GM19397 (cell line): ENCODE results near the gene UBE2R2.
A peak's percentile ranks its signal among the peaks of the same experiment; 100 is the strongest.
"Not testable (repeated sequence)": the region's sequence is repeated elsewhere in the genome, so short reads cannot be mapped to it uniquely, and the experiment has no call there.

ENCODE experiments used
- ATAC-seq: cut with Tn5 transposase; IDR thresholded peaks from one replicate; pipeline ENCODE4 v1.9.1; 2021; ENCODE audit warnings: mild to moderate bottlenecking, moderate library complexity; ENCODE audit not compliant: unreplicated experiment

Gene UBE2R2, protein sequence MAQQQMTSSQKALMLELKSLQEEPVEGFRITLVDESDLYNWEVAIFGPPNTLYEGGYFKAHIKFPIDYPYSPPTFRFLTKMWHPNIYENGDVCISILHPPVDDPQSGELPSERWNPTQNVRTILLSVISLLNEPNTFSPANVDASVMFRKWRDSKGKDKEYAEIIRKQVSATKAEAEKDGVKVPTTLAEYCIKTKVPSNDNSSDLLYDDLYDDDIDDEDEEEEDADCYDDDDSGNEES

DNA sequence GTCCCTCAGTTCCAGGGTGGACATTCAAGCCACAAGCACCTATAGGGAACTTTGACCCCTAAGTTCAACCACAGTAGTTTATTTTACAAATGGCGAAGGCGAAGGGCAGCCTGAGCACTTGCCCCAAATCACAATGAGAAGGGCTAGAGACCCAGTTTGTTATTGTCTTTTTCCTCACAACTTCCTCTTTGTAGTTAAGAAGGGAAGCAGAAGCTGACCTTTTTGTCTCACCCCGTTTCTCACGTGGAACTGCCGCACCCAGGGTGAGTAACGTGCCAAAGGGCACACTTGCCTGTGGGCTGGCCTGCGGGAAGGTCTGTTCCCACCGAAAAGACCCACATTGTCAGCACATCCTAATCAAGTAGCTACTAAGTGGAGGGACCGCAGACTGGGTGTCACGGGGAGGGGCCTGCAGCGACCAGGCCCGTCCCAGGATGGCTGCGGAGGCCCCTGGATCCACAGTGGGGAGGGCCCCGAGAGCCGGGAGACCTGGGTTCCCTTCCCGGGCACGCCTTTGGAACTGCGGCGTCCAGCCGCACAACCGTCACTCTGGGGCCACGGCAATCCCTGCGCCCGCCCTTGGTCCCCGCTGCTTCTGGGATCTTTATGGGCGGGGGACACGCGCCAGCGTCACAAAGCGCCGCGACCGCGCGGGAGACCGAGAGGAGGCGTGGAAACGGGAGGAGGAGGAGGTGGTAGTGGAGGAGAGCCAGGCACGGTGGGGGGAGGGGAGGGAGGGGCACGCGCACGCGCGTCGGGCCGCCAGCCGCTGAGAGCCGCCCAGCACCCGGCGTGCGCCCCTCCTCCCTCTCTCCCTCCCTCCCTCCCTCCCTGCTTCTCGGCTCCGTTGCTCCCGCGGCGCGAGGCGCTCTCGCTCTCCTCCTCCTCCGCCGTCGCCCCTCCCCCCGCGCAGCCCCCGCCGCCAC, at the start of gene UBE2R2:
TSS of gene UBE2R2 (plus strand) at position 834 of the 926 bp plus-strand sequence. CDS start 598 bp downstream, outside the sequence.
- ATAC-seq, result peak; percentile 61

DNA sequence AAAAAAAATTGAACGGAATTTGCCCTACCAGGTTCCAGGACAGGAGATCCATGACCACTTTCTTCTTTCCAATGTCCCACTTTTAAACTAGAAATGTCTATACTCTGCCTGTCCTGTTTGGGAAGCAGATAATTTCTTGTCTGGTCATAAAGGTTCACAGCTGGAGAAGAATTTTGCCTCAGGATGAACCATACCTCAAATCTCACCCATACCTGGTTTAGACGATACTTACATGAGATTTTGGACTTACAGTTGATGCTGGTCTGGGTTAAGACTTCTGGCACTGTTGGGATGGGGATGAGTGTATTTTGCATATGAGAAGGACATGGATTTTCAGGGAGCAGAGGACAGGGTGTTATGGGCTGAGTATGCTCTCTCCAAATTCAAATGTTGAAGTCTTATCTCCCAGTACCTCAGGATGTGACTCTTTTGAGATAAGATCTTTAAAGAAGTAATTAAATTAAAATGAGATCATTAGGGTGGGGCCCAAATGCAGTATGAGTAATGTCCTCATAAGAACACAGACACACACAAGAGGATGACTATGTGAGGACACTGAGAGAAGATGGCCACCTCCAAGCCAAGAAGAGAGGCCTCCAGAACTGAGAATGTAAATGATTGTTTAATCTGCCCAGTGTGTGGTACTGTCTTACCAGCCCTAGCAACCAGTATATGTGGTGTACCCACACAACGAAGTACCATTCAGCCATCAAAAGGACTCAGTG, 46.6 kb upstream of the UBE2R2 start:
- not testable (repeated sequence) for ATAC-seq

DNA sequence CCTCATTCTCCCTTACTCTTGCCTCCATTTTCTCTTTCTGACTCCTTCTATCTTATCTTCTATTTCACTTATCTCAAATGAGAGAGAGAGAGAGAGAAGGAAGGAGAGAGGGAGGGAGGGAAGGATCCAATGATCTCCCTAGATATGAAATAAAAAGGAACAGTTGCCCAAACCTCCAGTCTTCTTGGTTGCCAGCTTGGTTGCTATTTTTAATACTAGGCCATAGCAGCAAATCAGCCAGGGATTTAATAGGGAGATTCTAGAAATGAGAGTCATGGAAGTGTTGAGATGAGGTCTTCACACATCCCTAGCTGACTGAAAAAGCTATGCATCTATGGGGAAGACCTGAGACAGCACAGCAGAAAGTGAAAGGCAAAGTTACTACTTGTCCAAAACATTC, 43.8 kb upstream of the UBE2R2 start:
- ATAC-seq, result not testable (repeated sequence)

DNA sequence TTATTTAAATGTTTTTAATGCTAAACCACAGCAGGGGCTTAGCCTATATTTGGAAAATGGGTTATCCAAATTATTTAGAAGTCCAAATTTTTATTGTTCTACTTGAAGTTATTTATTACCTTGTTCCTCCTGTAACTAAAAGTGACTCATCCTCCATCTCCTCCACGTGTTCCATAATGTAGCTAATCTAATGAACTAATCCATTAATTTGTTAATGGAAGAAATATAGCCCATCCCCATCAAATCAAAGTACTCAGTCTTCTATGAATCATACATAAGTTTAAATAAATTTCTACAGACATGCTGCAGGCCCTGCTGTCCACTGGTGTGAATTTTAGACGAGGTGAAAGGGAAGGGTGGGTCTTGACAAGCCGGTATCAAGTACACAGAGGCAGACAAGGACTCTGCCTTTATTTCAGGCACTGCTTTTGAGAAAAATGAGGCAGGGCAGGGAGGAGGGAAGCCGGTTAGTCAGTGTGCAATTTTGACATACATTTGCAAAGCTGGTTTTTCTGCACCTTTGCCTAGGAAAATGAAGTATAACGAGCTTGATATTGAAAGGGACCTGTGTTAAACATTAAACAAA, 42.8 kb upstream of the UBE2R2 start:
- ATAC-seq, result not testable (repeated sequence)

DNA sequence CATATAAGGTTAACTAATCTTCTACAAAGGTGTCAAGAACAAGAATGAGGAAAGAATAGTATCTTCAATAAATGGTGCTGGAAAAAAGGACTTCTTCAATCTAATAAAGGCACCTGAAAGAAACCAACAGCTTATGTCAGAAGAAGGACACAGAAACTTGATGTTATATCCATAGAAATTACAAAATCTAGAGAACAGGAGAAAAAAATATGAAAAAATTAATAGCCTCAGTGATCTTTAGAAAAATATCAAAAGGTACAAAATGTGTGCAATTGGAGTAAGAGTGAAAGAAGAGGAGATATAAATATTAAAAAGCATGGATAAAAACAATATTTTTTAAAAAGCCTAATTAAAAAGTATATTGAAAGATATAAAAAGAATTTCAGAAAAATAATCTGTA, 40.4 kb upstream of the UBE2R2 start:
- no peak for ATAC-seq

DNA sequence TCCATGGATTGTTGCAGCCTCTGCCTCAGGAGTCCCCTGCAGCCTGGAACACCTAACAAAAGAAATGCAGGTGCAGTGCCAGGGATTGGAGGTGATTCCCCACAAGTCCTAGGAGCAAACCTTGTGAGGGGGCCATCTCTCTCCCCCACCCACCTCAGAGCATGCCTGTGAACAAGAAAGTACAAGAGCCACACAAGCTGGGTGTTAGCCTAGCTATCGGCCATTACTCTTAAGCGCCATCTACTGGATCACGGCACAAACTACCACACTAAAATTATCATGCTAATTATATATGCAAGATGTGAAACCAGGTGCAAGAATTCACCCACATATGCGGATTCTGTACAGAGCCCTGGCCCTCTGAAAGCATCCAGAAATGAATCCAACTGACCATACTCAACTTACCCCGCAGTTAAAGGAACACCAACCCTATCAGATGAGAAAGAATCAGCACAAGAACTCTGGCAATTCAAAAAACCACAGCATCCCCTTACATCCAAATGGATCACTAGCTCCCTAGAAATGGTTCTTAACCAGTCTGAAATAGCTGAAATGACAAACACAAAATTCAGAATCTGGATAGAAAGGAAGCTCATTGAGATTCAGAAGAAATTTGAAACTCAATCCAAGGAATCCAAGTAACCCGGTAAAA, 38.1 kb upstream of the UBE2R2 start:
- ATAC-seq, result no peak

DNA sequence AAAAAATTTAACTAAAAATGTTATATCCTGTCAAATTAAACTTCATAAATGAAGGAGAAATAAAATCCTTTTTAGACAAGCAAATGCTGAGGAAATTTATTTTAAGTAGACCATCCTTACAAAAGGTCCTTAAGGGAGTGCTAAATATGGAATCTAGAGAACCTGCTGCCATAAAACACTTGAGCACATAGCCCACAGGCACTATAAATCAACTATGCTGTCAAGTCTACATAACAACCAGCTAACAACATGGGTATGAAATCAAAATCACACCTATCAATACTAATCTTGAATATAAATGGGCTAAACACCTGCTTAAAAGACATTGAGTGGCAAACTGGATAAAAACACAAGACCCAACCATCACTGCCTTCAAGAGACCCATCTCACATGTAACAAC, 36.7 kb upstream of the UBE2R2 start:
- no peak for ATAC-seq

DNA sequence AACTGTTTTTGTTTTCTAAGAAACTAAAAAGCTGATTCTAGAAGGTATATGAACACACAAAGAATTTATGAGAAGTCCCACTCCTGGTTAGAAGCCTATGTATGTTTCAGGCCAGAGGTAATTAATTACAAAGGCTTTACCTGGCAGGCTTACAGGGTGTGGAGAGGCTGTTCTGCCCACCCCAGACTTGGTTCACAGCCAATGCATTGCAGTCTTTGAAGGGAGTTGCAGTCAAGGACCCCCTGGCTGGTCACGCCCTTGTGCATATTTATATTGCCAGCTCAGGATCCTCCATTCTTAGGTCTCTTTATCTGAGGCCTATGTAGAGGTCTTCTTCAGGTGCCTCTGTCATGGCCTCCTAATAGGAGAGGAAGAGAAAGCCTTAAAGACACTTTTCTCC, 35.2 kb upstream of the UBE2R2 start:
- ATAC-seq, result no peak

DNA sequence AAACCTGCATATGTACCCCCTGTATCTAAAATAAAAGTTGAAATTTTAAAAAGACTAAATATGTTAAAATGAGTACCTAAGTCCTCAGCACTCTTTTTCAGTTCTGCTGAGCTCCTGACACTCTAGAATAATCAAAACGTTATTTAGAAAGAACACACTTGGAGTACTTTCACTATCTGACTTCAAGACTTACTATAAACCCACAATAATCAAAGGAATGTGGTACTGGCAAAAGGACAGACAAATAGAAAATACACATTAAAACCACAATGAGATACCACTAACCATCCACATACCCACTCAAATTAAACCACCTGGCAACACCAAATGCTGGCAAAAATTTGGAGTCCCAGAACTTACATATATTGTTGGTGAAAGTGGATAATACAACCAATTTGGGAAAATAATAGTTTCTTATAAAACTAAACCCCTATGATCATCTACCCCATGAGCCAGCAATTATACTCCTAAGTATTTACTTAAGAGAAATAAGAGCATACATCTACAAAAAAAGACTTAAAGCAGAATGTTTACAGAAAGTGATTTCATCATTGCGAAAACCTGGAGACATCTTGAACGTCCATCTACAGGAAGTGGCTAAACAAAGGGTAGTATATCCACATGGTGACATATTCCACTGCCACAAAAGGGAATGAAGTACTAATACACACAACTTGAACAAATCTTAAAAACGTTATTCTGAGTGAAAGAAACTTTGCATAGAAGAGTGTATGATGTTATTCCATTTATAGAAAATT, 34.4 kb upstream of the UBE2R2 start:
- no peak for ATAC-seq

DNA sequence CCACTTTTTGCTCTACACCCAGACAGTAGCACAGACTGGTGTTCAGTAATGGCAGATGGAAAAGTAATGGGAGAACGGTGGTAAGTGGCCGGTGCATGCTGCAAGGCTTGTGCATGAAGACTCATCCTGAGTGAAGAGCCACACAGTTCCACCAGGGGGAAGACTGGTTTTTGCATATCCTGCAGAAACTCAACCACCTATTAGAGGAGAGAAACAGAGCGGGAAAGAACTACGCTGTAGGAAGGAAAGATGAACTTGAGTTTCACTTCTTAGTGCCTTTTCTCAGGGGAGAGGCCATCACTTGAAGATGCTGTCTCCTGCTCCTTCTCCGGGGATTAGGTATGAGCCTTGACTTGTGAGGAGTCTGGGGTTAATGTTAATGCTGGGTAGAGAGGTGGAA, 31.0 kb upstream of the UBE2R2 start:
- ATAC-seq, result no peak

DNA sequence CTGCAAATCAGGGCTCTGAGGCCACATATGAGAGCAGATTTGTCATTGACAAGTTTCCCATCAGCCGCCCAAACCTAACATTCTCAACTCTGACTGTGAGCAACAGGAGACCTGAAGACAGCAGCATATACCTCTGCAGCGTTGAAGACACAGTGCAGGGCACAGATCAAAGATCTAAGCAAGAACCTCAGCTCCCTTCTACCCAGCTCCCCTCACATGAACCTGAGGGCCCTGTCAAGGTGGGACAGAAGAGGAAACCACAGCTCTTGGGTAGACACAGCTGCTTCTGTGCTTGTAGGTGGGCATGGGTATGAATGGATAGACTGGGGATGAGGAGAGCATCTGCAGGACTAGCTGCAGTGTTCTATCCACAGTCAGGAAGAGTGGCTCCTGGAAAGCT, 30.3 kb upstream of the UBE2R2 start:
- no peak for ATAC-seq

DNA sequence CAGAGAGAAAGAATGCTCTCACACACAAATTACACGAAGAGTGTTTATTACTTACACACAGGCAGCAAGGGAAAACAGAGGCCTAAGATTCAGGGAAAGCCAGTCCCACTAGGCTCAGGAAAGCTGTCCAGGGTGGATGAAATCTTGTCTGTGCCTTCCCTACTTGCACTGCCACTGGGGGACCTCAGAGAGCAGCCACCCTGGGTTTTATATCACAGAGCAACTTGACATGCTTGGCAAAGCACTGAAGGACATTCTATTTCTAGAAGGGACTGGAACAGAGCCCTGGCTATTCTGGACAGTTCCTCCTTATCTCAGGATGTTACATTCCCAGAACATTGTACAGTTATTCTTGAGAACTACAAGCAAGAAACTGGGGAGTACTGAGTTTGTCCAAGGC, 29.1 kb upstream of the UBE2R2 start:
- ATAC-seq, result no peak

DNA sequence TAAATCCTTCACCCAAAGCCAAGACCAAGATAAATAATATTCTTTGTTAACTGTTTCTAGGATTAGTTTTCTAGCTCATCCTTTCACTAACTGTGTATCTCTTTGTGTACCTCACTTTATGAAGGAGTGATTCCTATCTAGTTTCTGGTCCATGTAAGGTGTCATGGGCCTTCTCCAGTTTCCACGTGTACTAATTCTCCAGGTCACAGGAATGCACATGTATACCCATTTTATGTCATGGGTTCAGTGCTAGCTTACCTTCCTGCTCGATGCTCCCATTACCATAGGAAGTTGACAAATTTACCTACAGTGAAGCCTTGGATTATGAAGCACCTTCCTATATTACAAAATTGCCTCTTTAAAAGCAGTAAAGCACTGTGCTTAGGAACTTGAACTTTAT, 27.5 kb upstream of the UBE2R2 start:
- not testable (repeated sequence) for ATAC-seq

DNA sequence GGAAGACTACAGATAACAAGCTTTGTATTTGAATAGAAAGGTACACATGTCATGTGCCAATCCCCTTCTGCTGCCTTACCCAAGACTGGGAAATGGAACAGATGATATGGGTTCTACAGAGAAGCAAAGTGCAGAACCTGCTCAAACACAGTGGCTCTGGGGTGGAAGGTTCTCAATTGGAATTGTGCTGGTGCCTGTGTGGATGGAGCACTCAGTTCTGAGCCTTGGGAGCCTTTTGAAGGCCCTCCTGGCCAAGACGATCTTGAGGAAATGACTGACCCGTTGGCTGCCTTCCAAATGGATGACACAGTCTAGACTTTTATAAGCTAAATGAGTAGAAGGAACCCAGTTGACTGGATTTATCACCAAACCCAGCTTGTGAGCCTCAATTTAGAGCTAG, 25.8 kb upstream of the UBE2R2 start:
- ATAC-seq, result no peak

DNA sequence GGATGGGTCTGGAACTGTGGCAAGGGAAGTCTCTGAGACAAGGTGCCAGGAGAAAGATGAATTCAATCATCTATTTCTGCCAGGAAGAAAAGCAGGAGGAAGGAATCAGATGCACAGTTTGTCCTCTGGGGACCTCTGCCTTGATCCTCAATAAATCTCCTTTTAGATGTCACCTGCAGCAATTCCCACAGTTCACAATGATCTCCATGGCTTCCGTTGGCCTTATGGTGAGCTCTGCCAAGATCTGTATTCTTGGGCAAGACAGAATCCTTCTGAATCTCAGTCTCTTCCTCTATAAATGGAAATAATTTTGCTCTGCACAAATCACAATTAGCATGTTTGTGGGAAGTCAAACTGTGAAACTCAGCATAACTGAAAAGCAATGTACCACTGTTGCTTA, 23.5 kb upstream of the UBE2R2 start:
- ATAC-seq, result not testable (repeated sequence)

DNA sequence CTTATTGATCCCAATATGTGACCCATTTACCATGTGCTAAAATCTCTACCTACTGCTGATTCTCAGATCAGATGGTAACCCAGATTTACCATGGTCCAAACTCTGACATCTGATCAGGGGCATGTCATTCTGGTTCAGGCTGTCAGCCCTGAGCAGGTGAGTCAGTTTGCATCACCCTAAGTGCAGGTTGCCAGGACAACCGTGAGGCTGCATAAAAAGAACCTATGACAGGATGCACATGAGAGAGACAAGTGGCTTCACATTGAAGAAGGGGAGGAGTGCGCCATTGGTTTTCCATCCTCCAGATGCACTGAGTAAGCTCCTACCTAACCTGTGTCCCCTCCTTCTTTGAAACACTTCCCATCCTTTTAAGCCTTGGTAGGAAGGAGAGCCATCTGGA, 22.4 kb upstream of the UBE2R2 start:
- no peak for ATAC-seq

DNA sequence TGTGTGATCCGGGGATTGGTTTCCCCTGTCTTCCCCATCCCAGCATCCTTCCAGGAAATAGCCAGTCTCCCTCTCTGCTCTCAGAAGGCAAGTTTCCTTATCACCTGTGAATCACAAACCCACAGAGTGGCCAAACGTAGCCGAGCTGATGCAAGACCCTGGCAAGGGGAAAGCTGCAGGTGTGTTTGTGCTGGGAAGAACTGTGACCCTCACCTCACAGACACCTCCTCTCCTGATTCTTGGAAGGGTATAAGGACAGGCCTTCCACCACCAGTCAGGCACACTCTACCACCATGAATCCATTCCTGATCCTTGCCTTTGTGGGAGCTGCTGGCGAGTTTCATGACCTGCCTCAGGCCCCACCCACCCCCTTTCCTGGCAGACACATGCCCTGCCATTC, 21.7 kb upstream of the UBE2R2 start, which contains the start of gene PRSS3:
TSS of gene PRSS3 (plus strand) at position 281 of the 400 bp plus-strand sequence. CDS start at position 294, 13 bp downstream.
- ATAC-seq, result no peak

DNA sequence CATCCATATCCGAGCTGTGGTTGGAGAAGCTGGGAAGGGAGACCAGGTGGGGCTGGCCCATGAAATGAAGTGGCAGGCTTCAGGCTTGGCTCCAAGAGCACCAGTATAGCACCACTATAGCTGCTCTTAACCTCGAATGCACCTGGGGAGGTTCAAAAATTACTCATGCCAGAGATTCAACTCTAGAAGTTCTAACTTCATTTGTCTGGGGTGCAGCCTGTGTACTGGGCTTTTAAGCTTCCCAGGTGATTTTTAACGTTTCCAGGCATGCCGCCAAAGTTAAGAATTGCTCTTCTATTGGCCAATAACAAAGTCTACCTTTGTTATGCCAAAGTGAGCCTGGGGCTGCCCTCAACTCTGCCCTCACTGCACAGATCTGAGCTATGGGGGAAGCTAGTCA, 21.1 kb upstream of the UBE2R2 start:
- no peak for ATAC-seq

DNA sequence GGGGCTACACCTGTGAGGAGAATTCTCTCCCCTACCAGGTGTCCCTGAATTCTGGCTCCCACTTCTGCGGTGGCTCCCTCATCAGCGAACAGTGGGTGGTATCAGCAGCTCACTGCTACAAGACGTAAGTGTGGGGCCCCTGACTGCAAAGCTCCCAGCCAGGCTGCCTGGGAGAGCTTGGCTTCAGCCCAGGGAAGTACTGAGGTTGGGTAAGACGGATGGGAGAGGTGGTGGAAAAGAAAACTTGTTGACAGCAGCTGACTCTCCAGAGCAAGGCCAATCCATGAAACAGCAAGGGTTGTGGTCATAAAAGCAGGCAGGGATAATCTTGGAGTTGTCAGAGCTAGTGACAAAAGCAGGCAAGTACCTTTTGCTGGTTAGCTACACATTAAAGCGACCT, 20.3 kb upstream of the UBE2R2 start:
- not testable (repeated sequence) for ATAC-seq

DNA sequence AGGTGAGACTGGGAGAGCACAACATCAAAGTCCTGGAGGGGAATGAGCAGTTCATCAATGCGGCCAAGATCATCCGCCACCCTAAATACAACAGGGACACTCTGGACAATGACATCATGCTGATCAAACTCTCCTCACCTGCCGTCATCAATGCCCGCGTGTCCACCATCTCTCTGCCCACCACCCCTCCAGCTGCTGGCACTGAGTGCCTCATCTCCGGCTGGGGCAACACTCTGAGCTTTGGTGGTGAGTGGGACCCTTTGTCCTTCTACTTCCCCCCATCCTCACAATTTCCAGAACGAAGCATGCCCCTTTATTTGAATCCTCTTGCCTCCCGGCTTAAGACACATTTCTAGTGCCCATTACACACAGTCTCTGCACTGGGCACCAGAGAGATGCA, 19.1 kb upstream of the UBE2R2 start:
- ATAC-seq, result no peak
